Fibroblast of the aortic adventitia (primary cell): Measurements from ENCODE around the gene MAB21L3. TPM values are rescaled to one million over a fixed set of nuclear protein-coding genes. Genes with fewer than 3 reads are reported as not detected.

Source experiments
- DNase-seq: peaks from one replicate; pipeline ENCODE4 v3.0.0-alpha.2; 2010; ENCODE audit warnings: low read depth
- H3K4me3 ChIP-seq: 2 replicates; pipeline ENCODE4 v1.5.1; 2011; ENCODE audit warnings: low read depth, mild to moderate bottlenecking, control low read depth, low read length, moderate library complexity
- total RNA-seq: library from RNA; depleted of rRNA; stranded (reverse); fragments of >200 nt; gene quantifications from 2 replicates; pipeline ENCODE4 v1.2.3, GENCODE V29; 2012; ENCODE audit warnings: low replicate concordance
- TF ChIP-seq, protein P1 (sequence below): IDR thresholded peaks from 2 replicates; pipeline ENCODE4 v1.5.1; 2011; ENCODE audit warnings: mild to moderate bottlenecking, low read length, control low read depth, inconsistent platforms; ENCODE audit not compliant: insufficient read depth

MAB21L3 gene
- total RNA-seq, 1 donor, result 0.18 TPM

GRCh38 chr1:116161390-116161789 lies 50.2 kb downstream of the MAB21L3 start:
- DNase-seq, result no peak
- H3K4me3 ChIP-seq, result no peak overlapping the region
- TF ChIP-seq, protein P1, sequence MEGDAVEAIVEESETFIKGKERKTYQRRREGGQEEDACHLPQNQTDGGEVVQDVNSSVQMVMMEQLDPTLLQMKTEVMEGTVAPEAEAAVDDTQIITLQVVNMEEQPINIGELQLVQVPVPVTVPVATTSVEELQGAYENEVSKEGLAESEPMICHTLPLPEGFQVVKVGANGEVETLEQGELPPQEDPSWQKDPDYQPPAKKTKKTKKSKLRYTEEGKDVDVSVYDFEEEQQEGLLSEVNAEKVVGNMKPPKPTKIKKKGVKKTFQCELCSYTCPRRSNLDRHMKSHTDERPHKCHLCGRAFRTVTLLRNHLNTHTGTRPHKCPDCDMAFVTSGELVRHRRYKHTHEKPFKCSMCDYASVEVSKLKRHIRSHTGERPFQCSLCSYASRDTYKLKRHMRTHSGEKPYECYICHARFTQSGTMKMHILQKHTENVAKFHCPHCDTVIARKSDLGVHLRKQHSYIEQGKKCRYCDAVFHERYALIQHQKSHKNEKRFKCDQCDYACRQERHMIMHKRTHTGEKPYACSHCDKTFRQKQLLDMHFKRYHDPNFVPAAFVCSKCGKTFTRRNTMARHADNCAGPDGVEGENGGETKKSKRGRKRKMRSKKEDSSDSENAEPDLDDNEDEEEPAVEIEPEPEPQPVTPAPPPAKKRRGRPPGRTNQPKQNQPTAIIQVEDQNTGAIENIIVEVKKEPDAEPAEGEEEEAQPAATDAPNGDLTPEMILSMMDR, result no peak

DNA sequence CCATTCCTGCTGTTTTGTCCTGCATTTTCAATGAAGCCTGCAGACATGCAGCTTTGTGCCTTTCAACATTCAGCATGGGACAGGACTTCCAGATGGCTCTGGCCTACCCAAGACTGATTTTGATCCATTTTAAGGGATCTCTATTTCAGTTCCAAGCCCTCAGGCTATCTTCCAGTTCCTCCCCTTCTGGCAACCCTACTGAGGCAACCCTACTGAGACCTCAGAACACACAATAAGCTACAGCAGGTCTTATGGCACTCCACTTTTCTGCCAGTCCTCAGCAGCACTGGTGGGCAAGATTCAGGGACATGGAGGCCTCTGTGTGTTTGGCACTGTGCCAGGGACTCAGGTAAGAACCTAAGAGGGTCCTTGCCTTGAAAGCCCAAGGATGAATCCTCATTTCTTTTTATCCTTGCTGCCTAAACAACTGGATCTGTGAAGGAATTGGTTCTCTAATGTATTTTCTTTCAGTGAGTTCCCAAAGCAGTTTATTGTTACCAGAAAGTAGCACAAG lies 50.7 kb downstream of the MAB21L3 start:
- TF ChIP-seq, protein P1, result no peak
- no peak for DNase-seq
- H3K4me3 ChIP-seq, result no peak overlapping the region

DNA sequence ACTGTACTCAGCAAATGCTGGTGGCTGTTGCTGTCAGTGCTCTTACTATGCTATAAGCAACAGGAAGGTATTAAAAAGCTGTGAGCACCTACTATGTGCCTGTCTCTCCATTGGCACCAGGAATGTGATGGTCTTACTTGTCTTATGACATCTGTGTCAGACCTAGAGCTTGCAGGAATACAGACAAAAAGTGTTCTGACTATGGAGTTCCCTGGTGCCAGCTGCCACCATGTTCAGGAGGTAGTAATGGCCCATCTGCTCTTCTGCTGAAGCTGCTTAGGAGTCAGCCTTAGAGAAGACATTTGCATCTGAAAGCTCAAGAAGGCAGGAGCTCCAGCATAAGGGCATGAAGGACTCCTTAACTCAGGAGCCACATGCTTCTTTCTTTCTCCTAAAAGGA lies 52.3 kb downstream of the MAB21L3 start:
- H3K4me3 ChIP-seq, result no peak overlapping the region
- DNase-seq, result no peak
- TF ChIP-seq, protein P1, result no peak

- no peak for DNase-seq
- peak overlapping the region; percentile 41 for H3K4me3 ChIP-seq
Measured at GRCh38 chr1:116164150-116164549, 53.0 kb downstream of the MAB21L3 start.

GRCh38 chr1:116164604-116165368 lies 53.6 kb downstream of the MAB21L3 start:
- no peak for DNase-seq
- H3K4me3 ChIP-seq, result no peak overlapping the region
- TF ChIP-seq, protein P1, result no peak

More at GRCh38 chr1:116164150-116164549, 53.0 kb downstream of the MAB21L3 start:
- TF ChIP-seq, protein P1, result no peak

DNA sequence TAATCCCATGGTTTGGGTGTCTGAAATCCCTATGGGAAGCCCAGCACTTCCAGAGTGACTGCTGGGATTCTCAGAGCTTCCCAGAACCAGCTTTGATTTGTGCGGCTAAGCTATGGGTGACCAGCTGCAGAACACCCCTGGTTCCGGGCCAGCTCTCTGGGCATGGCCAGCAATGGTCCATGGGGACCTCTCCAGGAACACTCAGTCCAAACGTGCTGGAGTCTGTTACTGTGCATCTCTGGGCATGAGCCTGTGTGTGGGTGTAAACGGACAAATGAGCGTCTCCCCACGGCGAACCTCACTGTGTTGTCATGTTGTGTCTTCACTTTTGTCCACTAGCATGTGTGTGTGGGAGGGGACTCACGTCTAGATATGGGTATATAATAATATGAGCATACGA lies 54.4 kb downstream of the MAB21L3 start:
- DNase-seq, result no peak
- no peak overlapping the region for H3K4me3 ChIP-seq
- TF ChIP-seq, protein P1, result no peak
